ENCODE data around the gene PRKCH. TPM values are rescaled to one million over a fixed set of nuclear protein-coding genes. Genes with fewer than 3 reads are reported as not detected.

The PRKCH gene
- total and polyA plus RNA-seq, 10 of the 15 experiments (the other 5 are each of a cell fraction or from before 2014, with no cell fraction given) = 10.7 to 140 (median 33.2) TPM

DNA sequence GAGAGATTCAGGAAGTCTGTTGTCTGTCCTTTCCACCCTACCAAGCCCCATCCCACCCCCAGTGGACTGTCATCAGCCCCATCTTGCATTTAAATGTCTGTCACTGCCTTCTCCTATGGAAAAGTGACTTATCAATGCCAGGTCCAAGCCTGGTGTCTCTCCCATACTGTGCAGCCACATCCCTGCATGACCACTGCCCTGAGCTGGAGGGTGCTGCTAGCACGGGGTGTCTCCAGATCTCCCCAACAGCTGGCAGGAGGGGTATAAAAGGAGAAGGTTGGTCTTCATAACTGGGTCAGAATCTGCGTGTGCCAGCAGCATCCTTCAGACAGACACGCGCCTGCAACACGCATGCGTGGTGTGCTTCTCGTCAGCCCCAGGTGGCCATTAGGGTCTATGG, 219.6 kb downstream of the PRKCH start (continued):
- TF ChIP-seq ZBTB4 (CRISPR knock-in tag; IDR thresholded peaks at IDR 0.05) = no peak
- TF ChIP-seq EZH2 (IDR thresholded peaks at IDR 0.05; ENCODE audit: borderline replicate concordance, control insufficient read depth, low read depth, low read length) = no peak
- no peak for TF ChIP-seq E2F4 (IDR thresholded peaks at IDR 0.05; ENCODE audit: low read depth, low read length)
- TF ChIP-seq MYC (IDR thresholded peaks at IDR 0.05; ENCODE audit: insufficient read depth, insufficient read length, insufficient replicate concordance, low read length, severe bottlenecking) = no peak
- TF ChIP-seq YBX1 (IDR thresholded peaks at IDR 0.05) = no peak
- TF ChIP-seq SREBF2 (IDR thresholded peaks at IDR 0.05; ENCODE audit: low read length) = no peak

GRCh38 chr14:61542848-61543790, 221.7 kb downstream of the PRKCH start:
- no TSS peak for BruUV-seq (replicated peaks)
- peaks cover 12 to 30% of the 10 kb centered on the region in 2 experiments for H3K36me3 ChIP-seq (ENCODE audit: control insufficient read depth in 2 of 2, insufficient read depth in 2 of 2, low read length in 1 of 2)
- no peaks in the 10 kb centered on the region for H3K79me2 ChIP-seq (ENCODE audit: control insufficient read depth, insufficient read depth, low read length)
- no peaks in the 10 kb centered on the region for H3K27me3 ChIP-seq (replicated peaks in 1 of 2; ENCODE audit: control insufficient read depth in 2 of 2, insufficient read depth in 2 of 2, low read length in 1 of 2)
- H2AFZ ChIP-seq (ENCODE audit: control insufficient read depth, low read depth, low read length) = no peak overlapping the region
- H3K9ac ChIP-seq (ENCODE audit: control insufficient read depth, insufficient read depth, low read length) = no peak overlapping the region
- ChIA-PET SMC1A (ENCODE audit: uncharacterized antibody, unreplicated experiment) (no interaction called here), POLR2A (no interaction called here), CTCF (interaction anchor here (1.2 kb wide), 1 partner anchor 199 kb away, joined by 3 read pairs; no protein-coding TSS in a partner anchor), RAD21 (ENCODE audit: unreplicated experiment) (no interaction called here)
- H4K20me1 ChIP-seq (ENCODE audit: control insufficient read depth, insufficient read depth) = no peaks in the 10 kb centered on the region
- no peak for ATAC-seq
- no peaks in the 10 kb centered on the region for H3K4me1 ChIP-seq (ENCODE audit: control insufficient read depth, insufficient read depth, low read length)
- no peak for DNase-seq (ENCODE audit: low read depth, low spot score)
- WGBS (ENCODE audit: insufficient coverage, insufficient replicate concordance, low lambda C conversion rate, missing lambda C conversion rate) = 88% methylated on average over 8 of the region's 8 CpGs
- no peak overlapping the region for H3K4me3 ChIP-seq
- no peak overlapping the region for H3K4me2 ChIP-seq (ENCODE audit: control insufficient read depth, insufficient read depth)
- FAIRE-seq = no peak
- in situ Hi-C loops (cut with MboI) (no loop called here), intact Hi-C loops (cut with micrococcal nuclease; ENCODE audit: unreplicated experiment) (no loop called here)
- TF ChIP-seq CBFB (IDR thresholded peaks at IDR 0.05; ENCODE audit: low read depth) (no peak), WRNIP1 (IDR thresholded peaks at IDR 0.05; ENCODE audit: borderline replicate concordance, low read depth, low read length) (no peak), SREBF1 (IDR thresholded peaks at IDR 0.05; ENCODE audit: low read length) (no peak)
- TF ChIP-seq, protein P1, sequence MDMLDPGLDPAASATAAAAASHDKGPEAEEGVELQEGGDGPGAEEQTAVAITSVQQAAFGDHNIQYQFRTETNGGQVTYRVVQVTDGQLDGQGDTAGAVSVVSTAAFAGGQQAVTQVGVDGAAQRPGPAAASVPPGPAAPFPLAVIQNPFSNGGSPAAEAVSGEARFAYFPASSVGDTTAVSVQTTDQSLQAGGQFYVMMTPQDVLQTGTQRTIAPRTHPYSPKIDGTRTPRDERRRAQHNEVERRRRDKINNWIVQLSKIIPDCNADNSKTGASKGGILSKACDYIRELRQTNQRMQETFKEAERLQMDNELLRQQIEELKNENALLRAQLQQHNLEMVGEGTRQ (IDR thresholded peaks at IDR 0.05; ENCODE audit: borderline replicate concordance, low read depth, low read length) = no peak
- H3K9me3 ChIP-seq (replicated peaks; ENCODE audit: control insufficient read depth, insufficient read depth, low read length) = no peaks in the 10 kb centered on the region
- H3K27ac ChIP-seq (ENCODE audit: control insufficient read depth, insufficient read depth) = no peak overlapping the region

Data from GM12878 (cell line).